Lower leg skin (tissue), 3 donors: ENCODE data around the gene ZNF230.

Experiments used
- CTCF ChIP-seq, 3 donors: fragments of 450-650 bp; IDR thresholded peaks; one replicate each; pipeline ENCODE4 v1.5.1; 2016; ENCODE audit warnings: antibody characterized with exemption in 3 of 3, mild to moderate bottlenecking in 3 of 3, moderate library complexity in 2 of 3
- POLR2A ChIP-seq, 2 donors: fragments of 450-650 bp; IDR thresholded peaks; one replicate each; pipeline ENCODE4 v1.6.1; 2016 to 2017; ENCODE audit warnings: antibody characterized with exemption in 2 of 2, mild to moderate bottlenecking in 1 of 2, moderate library complexity in 1 of 2

- no peak for TF ChIP-seq POLR2A (IDR thresholded peaks at IDR 0.05)
- no peak for TF ChIP-seq CTCF (IDR thresholded peaks at IDR 0.05)
Observed at GRCh38 chr19:44051650-44052402, 49.1 kb downstream of the ZNF230 start, which contains the start of gene ZNF223.
